SU-DHL-6 (cell line): ENCODE data around the gene YAF2.

Source experiments
- EZH2phosphoT487 ChIP-seq: fragments of 200-600 bp; sonication (generic), shearing (Covaris generic); conservative IDR thresholded peaks from 2 replicates; pipeline ENCODE4 v1.6.1; 2018; ENCODE audit warnings: mild to moderate bottlenecking, antibody characterized with exemption, low read length, moderate library complexity, mixed read lengths
- TF ChIP-seq, protein P1 (sequence below): fragments of 200-600 bp; sonication (generic); IDR thresholded peaks from one replicate; pipeline ENCODE4 v1.5.1; 2017; ENCODE audit warnings: antibody characterized with exemption, mild to moderate bottlenecking, low read length, moderate library complexity; ENCODE audit not compliant: insufficient read depth, poor library complexity, severe bottlenecking

DNA sequence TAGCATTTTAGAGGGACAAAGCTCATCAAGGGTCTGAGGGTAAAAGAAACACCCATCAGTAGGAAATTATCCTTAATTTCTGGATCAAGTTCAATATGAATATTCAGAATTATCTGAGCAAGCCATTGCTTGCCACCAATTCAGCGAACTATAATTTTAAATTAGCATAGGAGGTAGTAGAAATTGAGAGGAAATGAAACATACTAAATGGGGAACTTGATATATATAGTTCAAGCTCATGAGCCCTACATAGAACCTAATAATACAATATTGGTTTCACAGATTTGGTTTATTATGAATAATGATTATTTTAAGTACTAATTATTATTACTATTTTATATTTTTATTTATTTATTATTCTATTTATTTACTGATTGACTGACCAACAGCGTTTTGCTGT, 51.3 kb downstream of the YAF2 start:
- TF ChIP-seq EZH2phosphoT487 = no peak
- TF ChIP-seq, protein P1, sequence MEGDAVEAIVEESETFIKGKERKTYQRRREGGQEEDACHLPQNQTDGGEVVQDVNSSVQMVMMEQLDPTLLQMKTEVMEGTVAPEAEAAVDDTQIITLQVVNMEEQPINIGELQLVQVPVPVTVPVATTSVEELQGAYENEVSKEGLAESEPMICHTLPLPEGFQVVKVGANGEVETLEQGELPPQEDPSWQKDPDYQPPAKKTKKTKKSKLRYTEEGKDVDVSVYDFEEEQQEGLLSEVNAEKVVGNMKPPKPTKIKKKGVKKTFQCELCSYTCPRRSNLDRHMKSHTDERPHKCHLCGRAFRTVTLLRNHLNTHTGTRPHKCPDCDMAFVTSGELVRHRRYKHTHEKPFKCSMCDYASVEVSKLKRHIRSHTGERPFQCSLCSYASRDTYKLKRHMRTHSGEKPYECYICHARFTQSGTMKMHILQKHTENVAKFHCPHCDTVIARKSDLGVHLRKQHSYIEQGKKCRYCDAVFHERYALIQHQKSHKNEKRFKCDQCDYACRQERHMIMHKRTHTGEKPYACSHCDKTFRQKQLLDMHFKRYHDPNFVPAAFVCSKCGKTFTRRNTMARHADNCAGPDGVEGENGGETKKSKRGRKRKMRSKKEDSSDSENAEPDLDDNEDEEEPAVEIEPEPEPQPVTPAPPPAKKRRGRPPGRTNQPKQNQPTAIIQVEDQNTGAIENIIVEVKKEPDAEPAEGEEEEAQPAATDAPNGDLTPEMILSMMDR = no peak
